NB4 (cell line): ENCODE data around the gene SURF4.

Experiments
- MYC ChIP-seq: IDR thresholded peaks from 2 replicates; pipeline ENCODE4 v1.6.1; 2011; ENCODE audit warnings: low read depth, low read length
- POLR2A ChIP-seq: IDR thresholded peaks from 2 replicates; pipeline ENCODE4 v1.6.1; 2011; ENCODE audit warnings: mild to moderate bottlenecking; ENCODE audit not compliant: insufficient read length; ENCODE audit errors: extremely low read depth
- TF ChIP-seq, protein P1 (sequence below): IDR thresholded peaks from one replicate; pipeline ENCODE4 v1.5.1; 2012; ENCODE audit warnings: low read depth, low read length
- TF ChIP-seq, protein P2 (sequence below): IDR thresholded peaks from 2 replicates; pipeline ENCODE4 v1.6.1; 2011; ENCODE audit warnings: low read depth, low read length

DNA sequence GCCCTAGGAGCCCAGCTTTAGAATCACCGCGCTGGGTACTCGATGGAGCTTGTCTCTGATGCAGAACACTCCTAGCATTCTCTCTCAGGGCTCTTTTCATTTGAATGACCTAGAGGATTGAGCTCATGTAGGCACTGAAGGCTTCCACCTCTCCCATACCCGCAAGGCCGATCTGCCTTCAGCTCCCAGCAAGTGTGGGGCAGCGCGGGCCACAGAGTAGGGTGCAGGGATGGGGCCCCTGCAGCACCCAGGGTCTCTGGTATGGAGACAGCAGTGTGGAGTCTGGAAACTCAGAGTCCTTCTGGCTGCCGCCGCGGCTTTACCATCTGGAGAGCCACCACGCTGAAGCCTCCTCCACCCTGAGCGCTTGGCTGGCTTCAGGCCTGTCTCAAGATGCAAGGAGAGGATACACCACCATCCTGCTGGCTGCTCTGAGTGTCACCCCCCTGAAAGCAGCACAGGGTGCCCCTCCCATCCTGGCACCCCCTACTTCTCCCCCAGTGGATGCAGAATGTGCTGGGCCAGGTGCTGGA is 13.2 kb upstream of the SURF4 start:
- TF ChIP-seq, protein P1, sequence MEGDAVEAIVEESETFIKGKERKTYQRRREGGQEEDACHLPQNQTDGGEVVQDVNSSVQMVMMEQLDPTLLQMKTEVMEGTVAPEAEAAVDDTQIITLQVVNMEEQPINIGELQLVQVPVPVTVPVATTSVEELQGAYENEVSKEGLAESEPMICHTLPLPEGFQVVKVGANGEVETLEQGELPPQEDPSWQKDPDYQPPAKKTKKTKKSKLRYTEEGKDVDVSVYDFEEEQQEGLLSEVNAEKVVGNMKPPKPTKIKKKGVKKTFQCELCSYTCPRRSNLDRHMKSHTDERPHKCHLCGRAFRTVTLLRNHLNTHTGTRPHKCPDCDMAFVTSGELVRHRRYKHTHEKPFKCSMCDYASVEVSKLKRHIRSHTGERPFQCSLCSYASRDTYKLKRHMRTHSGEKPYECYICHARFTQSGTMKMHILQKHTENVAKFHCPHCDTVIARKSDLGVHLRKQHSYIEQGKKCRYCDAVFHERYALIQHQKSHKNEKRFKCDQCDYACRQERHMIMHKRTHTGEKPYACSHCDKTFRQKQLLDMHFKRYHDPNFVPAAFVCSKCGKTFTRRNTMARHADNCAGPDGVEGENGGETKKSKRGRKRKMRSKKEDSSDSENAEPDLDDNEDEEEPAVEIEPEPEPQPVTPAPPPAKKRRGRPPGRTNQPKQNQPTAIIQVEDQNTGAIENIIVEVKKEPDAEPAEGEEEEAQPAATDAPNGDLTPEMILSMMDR: no peak
- TF ChIP-seq, protein P2, sequence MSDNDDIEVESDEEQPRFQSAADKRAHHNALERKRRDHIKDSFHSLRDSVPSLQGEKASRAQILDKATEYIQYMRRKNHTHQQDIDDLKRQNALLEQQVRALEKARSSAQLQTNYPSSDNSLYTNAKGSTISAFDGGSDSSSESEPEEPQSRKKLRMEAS: no peak
- TF ChIP-seq POLR2A (no peak), MYC (no peak)
